Breast epithelium (tissue), 3 donors: Measurements from ENCODE around the gene BTN2A1.

Experiments used
- POLR2A ChIP-seq: fragments of 450-650 bp; IDR thresholded peaks from one replicate; pipeline ENCODE4 v1.6.1; 2016; ENCODE audit warnings: antibody characterized with exemption, mild to moderate bottlenecking, moderate library complexity
- POLR2AphosphoS5 ChIP-seq, 3 donors: sonication (generic); formaldehyde crosslinking; IDR thresholded peaks; one replicate each; pipeline ENCODE4 v1.6.1; 2017; ENCODE audit warnings: antibody characterized with exemption in 3 of 3
- TF ChIP-seq, protein P1 (sequence below), 3 donors: fragments of 450-650 bp; IDR thresholded peaks; one replicate each; pipeline ENCODE4 v1.5.1; 2016 to 2017; ENCODE audit warnings: antibody characterized with exemption in 3 of 3, mild to moderate bottlenecking in 3 of 3, moderate library complexity in 3 of 3

DNA sequence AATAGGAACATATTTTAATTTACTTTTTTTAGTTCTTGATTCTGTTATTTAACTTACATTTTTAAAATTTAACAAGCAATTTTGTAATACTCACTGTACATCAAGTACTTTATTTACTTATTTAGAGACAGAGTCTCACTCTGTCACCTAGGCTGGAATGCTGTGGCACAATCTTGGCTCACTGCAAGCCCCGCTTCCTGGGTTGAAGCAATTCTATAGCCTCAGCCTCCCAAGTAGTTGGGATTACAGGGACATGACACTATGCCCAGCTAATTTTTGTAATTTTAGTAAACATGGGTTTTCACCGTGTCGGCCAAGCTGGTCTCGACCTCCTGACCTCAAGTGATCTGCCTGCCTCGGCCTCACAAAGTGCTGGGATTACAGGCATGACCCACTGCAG lies 10.5 kb upstream of the BTN2A1 start:
- TF ChIP-seq POLR2A (no peak), POLR2AphosphoS5 (IDR thresholded peaks at IDR 0.05) (no peak)
- TF ChIP-seq, protein P1, sequence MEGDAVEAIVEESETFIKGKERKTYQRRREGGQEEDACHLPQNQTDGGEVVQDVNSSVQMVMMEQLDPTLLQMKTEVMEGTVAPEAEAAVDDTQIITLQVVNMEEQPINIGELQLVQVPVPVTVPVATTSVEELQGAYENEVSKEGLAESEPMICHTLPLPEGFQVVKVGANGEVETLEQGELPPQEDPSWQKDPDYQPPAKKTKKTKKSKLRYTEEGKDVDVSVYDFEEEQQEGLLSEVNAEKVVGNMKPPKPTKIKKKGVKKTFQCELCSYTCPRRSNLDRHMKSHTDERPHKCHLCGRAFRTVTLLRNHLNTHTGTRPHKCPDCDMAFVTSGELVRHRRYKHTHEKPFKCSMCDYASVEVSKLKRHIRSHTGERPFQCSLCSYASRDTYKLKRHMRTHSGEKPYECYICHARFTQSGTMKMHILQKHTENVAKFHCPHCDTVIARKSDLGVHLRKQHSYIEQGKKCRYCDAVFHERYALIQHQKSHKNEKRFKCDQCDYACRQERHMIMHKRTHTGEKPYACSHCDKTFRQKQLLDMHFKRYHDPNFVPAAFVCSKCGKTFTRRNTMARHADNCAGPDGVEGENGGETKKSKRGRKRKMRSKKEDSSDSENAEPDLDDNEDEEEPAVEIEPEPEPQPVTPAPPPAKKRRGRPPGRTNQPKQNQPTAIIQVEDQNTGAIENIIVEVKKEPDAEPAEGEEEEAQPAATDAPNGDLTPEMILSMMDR (IDR thresholded peaks at IDR 0.05): no peak
